GM21529 (cell line): Measurements from ENCODE around the gene MEIKIN.
"Not testable (repeated sequence)": the region's sequence is repeated elsewhere in the genome, so short reads cannot be mapped to it uniquely, and the experiment has no call there.

Experiments
- ATAC-seq: cut with Tn5 transposase; IDR thresholded peaks from one replicate; pipeline ENCODE4 v1.9.1; 2021; ENCODE audit not compliant: unreplicated experiment

MEIKIN gene

GRCh38 chr5:131913603-131914002 is 31.9 kb downstream of the MEIKIN start:
- ATAC-seq, result no peak

GRCh38 chr5:131906668-131907067 is 38.8 kb downstream of the MEIKIN start:
- no peak for ATAC-seq

DNA sequence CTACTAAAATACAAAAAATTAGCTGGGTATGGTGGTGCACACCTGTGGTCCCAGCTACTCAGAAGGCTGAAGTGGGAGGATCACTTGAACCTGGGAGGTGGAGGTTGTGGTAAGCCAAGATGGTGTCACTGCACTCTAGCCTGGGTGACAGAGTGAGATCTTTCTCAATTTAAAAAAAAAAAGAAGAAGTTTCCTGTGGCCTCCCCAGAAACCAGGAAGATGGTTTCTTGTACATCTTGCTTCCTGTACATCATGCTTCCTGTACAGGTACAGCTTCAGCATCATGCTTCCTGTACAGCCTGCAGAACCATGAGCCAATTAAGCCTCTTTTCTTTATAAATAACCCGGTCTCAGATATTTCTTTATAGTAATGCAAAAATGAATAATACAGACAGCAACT is 43.2 kb downstream of the MEIKIN start:
- ATAC-seq, result not testable (repeated sequence)

DNA sequence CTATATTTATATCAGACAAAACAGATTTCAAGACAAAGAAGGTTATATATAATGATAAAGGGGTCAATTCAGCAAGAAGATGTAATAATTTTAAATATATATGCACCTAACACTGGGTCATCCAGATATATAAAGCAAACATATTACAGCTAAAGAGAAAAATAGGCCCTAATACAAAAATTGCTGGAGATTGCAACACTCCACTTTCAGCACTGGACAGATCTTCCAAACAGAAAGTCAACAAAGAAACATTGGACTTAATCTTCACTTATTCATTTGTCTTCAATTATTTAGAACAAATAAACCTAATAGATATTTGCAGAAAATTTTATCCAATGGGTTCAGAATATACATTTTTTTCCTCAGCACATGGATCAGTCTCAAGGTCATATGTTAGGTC is 45.8 kb downstream of the MEIKIN start:
- ATAC-seq, result no peak

GRCh38 chr5:131883984-131884383 is 61.5 kb downstream of the MEIKIN start:
- ATAC-seq, result no peak

DNA sequence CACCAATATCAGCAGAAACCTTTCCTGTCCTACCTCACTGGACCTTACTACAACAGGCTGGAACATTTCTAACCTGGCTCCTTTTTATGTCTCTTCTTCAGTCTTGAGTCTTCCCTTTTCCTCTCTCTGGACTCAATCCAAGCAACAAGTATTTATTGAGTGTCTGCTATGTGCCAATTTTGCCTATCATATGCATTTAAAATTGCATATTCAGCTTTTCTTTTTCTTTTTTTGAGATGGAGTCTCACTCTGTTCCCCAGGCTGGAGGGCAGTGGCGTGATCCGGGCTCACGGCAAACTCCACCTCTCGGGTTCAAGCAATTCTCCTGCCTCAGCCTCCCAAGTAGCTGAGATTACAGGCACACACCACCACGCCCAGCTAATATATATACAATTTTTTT is 65.8 kb downstream of the MEIKIN start:
- no peak for ATAC-seq

DNA sequence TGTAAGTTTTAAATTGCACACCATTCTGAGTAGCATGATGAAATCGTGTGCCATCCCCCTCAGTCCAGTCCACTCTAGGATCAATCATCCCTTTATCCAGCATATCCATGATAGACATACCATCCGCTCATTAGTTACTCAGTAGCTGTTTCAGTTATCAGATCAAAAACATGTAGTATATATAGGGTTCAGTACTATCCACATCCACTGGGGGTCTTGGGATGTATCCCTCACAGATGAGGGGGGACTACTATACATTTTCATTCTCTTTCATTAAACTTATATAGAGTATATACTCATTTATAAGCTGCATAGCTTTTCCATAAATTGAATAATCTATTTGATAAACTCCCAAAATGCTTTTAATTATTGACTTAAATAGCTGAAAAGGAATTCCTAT is 67.6 kb downstream of the MEIKIN start:
- ATAC-seq, result no peak

- ATAC-seq, result not testable (repeated sequence)
These were observed 74.2 kb downstream of the MEIKIN start for GRCh38 chr5:131871251-131871650.

- ATAC-seq, result no peak
These were observed 77.9 kb downstream of the MEIKIN start for GRCh38 chr5:131867524-131867923.

DNA sequence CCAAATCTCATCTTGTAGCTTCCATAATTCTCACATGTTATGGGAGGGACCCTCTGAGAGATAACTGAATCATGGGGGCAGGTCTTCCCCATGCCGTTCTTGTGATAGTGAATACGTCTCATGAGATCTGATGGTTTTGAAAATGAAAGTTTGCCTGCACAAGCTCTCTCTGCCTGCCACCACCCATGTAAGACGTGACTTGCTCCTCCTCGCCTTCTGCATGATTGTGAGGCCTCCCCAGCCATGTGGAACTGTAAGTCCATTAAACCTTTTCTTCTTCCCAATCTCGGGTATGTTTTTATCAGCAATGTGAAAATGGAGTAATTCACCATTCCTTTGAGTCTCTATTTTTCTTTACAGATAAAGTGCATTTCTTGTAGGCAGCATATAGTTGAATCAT is 81.8 kb downstream of the MEIKIN start:
- ATAC-seq, result no peak

- ATAC-seq, result no peak
These were observed 88.1 kb downstream of the MEIKIN start for GRCh38 chr5:131857388-131857787.

DNA sequence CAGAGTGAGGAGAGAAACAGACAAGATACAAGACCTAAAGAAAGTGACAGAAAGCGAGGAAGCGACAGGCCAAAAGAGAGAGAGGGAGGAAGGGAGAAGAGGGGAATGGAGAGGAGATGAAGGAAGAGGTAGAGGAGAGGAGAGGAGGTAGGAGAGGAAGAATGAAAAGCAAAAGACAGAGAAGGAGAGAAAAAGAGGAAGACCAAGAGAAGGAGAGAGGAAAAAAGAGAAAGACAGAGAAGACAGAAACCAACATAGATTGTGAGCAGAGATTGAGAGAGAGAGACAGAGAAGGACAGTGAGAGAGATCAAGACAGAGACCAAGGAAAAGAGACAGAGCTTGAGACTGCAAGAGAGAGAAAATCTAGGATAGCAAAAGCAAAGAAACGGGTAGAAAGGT is 90.0 kb downstream of the MEIKIN start:
- ATAC-seq, result no peak

DNA sequence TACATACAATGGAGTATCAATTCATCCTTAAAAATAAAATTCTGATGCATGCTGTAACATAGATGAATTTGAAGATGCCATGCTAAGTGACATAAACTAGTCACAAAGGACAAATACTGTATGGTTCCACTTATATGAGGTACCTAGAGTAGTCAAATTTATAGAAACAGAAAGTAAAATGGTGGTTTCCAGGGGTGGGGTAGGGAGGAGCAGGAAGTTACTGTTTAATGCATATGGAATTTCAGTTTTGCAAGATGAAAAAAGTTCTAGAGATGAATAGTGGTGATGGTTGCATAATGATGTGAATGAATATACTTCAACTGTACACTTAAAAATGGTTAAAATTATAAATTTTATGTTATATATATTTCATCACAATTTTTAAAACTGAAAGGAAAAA is 91.3 kb downstream of the MEIKIN start:
- peak; percentile 82 for ATAC-seq

DNA sequence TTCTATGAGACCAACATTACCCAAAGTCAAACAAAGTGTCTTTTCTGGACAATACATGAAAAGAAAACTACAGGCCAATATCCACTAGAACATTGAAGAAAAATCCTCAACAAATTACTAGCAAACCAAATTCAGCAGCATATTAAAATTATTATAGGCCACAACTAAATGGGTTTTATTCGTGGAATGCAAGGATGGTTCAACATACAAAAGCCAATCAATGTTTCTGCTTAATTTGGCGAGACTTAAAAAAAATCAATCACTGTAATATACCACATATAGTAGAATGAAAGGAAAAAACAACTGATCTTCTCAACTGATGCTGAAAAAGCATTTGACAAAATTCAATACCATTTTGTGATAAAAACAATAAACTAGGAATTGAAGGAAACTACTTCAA is 96.8 kb downstream of the MEIKIN start:
- no peak for ATAC-seq

DNA sequence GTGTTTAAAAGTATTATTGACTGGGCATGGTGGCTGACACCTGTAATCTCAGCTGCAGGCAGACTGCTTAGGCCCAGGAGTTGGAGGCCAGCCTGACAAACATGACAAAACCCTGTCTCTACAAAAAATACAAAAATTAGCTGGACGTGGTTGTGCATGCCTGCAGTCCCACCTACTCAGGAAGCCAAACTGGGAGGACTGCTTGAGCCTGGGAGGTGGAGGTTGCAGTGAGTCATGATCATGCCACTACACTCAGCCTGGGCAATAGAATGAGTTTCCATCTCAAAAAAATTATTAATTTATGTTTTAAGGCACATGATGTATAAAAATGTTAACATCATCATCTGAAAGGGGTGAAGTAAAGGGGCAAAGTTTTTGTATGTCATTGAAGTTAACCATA is 98.9 kb downstream of the MEIKIN start:
- no peak for ATAC-seq

DNA sequence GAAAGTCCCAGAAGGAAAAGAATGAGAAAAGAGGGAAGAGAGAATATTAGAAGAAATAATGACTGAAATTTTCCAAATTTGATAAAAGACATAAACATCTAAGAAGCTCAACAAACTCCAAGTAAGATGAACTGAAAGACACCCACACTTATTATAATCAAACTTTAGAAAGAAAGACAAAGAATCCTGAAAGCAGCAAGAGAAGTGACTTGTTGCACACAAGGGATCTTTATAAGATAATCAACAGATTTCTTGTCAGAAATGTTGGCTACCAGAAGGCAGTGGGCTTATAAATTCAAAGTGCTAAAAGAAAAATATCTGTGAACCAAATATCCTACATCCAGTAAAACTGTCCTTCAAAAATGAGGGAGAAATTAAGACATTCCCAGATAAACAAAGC is 99.6 kb downstream of the MEIKIN start:
- no peak for ATAC-seq

DNA sequence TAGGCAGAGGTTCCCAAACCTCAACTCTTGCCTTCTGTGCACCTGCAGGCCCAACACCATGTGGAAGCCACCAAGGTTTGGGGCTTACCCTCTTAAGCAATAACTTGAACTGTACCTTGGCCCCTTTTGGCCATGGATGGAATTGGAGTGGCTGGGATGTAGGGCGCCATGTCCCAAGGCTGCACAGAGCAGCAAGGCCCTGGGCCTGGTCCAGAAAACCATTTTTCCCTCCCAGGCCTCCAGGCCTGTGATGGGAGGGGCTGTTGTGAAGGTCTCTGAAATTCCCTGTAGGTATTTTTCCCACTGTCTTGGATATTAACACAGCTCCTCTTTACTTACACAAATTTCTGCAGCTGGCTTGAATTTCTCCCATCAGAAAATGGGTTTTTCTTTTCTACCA is 102.5 kb downstream of the MEIKIN start:
- not testable (repeated sequence) for ATAC-seq

GRCh38 chr5:131832702-131833101 is 112.8 kb downstream of the MEIKIN start:
- not testable (repeated sequence) for ATAC-seq

- ATAC-seq, result peak; percentile 66
These were observed 120.0 kb downstream of the MEIKIN start for GRCh38 chr5:131825404-131826013.

- no peak for ATAC-seq
These were observed 120.8 kb downstream of the MEIKIN start for GRCh38 chr5:131824631-131825030.

- no peak for ATAC-seq
These were observed 124.2 kb downstream of the MEIKIN start for GRCh38 chr5:131821221-131821620.

- no peak for ATAC-seq
These were observed 127.3 kb downstream of the MEIKIN start for GRCh38 chr5:131818001-131818724.

GRCh38 chr5:131814990-131815389 is 130.5 kb downstream of the MEIKIN start:
- no peak for ATAC-seq
